ENCODE measurements around the gene BOD1L2. TPM values are rescaled to one million over a fixed set of nuclear protein-coding genes. Genes with fewer than 3 reads are reported as not detected.

The BOD1L2 gene
- total RNA-seq, 4 donors from 2014 or later, result not detected

- DNase-seq, result no peak
These were observed 24.1 kb downstream of the BOD1L2 start for GRCh38 chr18:57171026-57171425.

GRCh38 chr18:57175532-57175931 lies 28.6 kb downstream of the BOD1L2 start:
- Histone ChIP-seq H3K27me3 (no peaks in the 10 kb centered on the region), H3K9me3 (no peaks in the 10 kb centered on the region), H3K4me3 (no peak overlapping the region), H3K36me3 (no peaks in the 10 kb centered on the region), H3K4me1 (no peaks in the 10 kb centered on the region), H3K27ac (no peak overlapping the region)
- WGBS, 2 donors, result 38 to 47% methylated on average over 2 of the region's 2 CpGs
- DNase-seq, result no peak
- no peak for TF ChIP-seq POLR2A (IDR thresholded peaks at IDR 0.05)
- TF ChIP-seq CTCF (IDR thresholded peaks at IDR 0.05), result no peak
- intact Hi-C loops (cut with DNase I), result no loop called here

More at GRCh38 chr18:57171026-57171425, 24.1 kb downstream of the BOD1L2 start:
- Histone ChIP-seq H3K4me1 (no peaks in the 10 kb centered on the region), H3K27me3 (no peaks in the 10 kb centered on the region), H3K4me3 (no peak overlapping the region), H3K9me3 (no peaks in the 10 kb centered on the region), H3K36me3 (no peaks in the 10 kb centered on the region), H3K27ac (no peak overlapping the region)
- WGBS, 2 donors, result 50 to 71% methylated on average over 1 of the region's 1 CpG
- TF ChIP-seq POLR2A (IDR thresholded peaks at IDR 0.05) (no peak), CTCF (IDR thresholded peaks at IDR 0.05) (no peak)
- intact Hi-C loops (cut with DNase I), result no loop called here

- intact Hi-C loops (cut with DNase I), result no loop called here
- H3K9me3 ChIP-seq, result peaks cover 0 to 27% (median 5%) of the 10 kb centered on the region in 3 donors
- H3K36me3 ChIP-seq, result no peaks in the 10 kb centered on the region
- H3K4me1 ChIP-seq, result no peaks in the 10 kb centered on the region
- no peak overlapping the region for H3K4me3 ChIP-seq
- DNase-seq, result no peak
- H3K27ac ChIP-seq, result no peak overlapping the region
- 58 to 59% methylated on average over 1 of the region's 1 CpG for WGBS, 2 donors
- TF ChIP-seq CTCF (IDR thresholded peaks at IDR 0.05) (no peak), POLR2A (IDR thresholded peaks at IDR 0.05) (no peak)
- H3K27me3 ChIP-seq, result no peaks in the 10 kb centered on the region
These were observed 38.5 kb downstream of the BOD1L2 start for GRCh38 chr18:57185434-57185833.

- Histone ChIP-seq H3K4me1 (no peaks in the 10 kb centered on the region), H3K9me3 (peaks cover 0 to 24% (median 5%) of the 10 kb centered on the region in 3 donors), H3K27ac (no peak overlapping the region), H3K27me3 (no peaks in the 10 kb centered on the region), H3K4me3 (no peak overlapping the region), H3K36me3 (no peaks in the 10 kb centered on the region)
- TF ChIP-seq CTCF (IDR thresholded peaks at IDR 0.05) (no peak), POLR2A (IDR thresholded peaks at IDR 0.05) (no peak)
- WGBS, 2 donors, result 31 to 48% methylated on average over 5 to 6 of the region's 6 CpGs
- DNase-seq, result no peak
- intact Hi-C loops (cut with DNase I), result no loop called here
These were observed 42.1 kb downstream of the BOD1L2 start for GRCh38 chr18:57188851-57189557.

GRCh38 chr18:57190026-57190425 lies 43.1 kb downstream of the BOD1L2 start:
- Histone ChIP-seq H3K27me3 (no peaks in the 10 kb centered on the region), H3K27ac (no peak overlapping the region), H3K4me1 (no peaks in the 10 kb centered on the region), H3K9me3 (peaks cover 0 to 18% (median 5%) of the 10 kb centered on the region in 3 donors), H3K36me3 (no peaks in the 10 kb centered on the region), H3K4me3 (no peak overlapping the region)
- intact Hi-C loops (cut with DNase I), result no loop called here
- TF ChIP-seq POLR2A (IDR thresholded peaks at IDR 0.05) (no peak), CTCF (IDR thresholded peaks at IDR 0.05) (no peak)
- DNase-seq, result no peak
- WGBS, 2 donors, result 50 to 53% methylated on average over 1 of the region's 1 CpG
